Prostate gland (tissue), 2 donors: ENCODE results near the gene TMEM220. TPM values are rescaled to one million over a fixed set of nuclear protein-coding genes. Genes with fewer than 3 reads are reported as not detected.
A peak's percentile ranks its signal among the peaks of the same experiment; 100 is the strongest.

Source experiments
- DNase-seq: peaks from one replicate; pipeline ENCODE4 v3.0.0-alpha.2; 2019; ENCODE audit warnings: low spot score
- H3K27ac ChIP-seq, 2 donors: fragments of 200-600 bp; sonication (generic); 2 replicates each; pipeline ENCODE4 v1.5.1; 2017 to 2019
- H3K27me3 ChIP-seq: fragments of 200-600 bp; sonication (generic); replicated peaks from 2 replicates; pipeline ENCODE4 v1.5.1; 2019; ENCODE audit not compliant: insufficient read depth
- H3K36me3 ChIP-seq, 2 donors: fragments of 200-600 bp; sonication (generic); 1 replicate in 1 of 2; 2 replicates in 1 of 2; pipeline versions ENCODE4 v1.5.1 to v1.8.1; 2017 to 2019
- H3K4me1 ChIP-seq: fragments of 200-600 bp; sonication (generic); replicated peaks from 2 replicates; pipeline ENCODE4 v1.5.1; 2019
- H3K4me3 ChIP-seq, 2 donors: fragments of 200-600 bp; sonication (generic); 2 replicates each; pipeline ENCODE4 v1.5.1; 2017 to 2019
- H3K9me3 ChIP-seq: fragments of 200-600 bp; sonication (generic); 2 replicates; pipeline ENCODE4 v1.5.1; 2017
- CTCF ChIP-seq, 4 experiments: fragments of 200-600 bp in 2 of 4; fragments of 450-650 bp in 2 of 4; sonication (generic) in 2 of 4; IDR thresholded peaks; 1 replicate in 3 of 4; 2 replicates in 1 of 4; pipeline ENCODE4 v1.5.1; 2016 to 2019; ENCODE audit warnings: antibody characterized with exemption in 4 of 4, mild to moderate bottlenecking in 2 of 4, moderate library complexity in 2 of 4
- POLR2A ChIP-seq: fragments of 450-650 bp; IDR thresholded peaks from one replicate; pipeline ENCODE4 v1.6.1; 2016; ENCODE audit warnings: antibody characterized with exemption, mild to moderate bottlenecking
- POLR2AphosphoS5 ChIP-seq: sonication (generic); formaldehyde crosslinking; IDR thresholded peaks from one replicate; pipeline ENCODE4 v1.6.1; 2017; ENCODE audit warnings: antibody characterized with exemption
- WGBS: methylation state at CpG from one replicate; pipeline ENCODE4 v1.1.5; 2018; 5-methylcytosine and 5-hydroxymethylcytosine counted together
- intact Hi-C: fragments of 100-400 bp; cut with DNase I; formaldehyde crosslinking; loops from one replicate; pipeline ENCODE4 v1.14.2; 2022
- total RNA-seq, 2 donors: library from RNA; depleted of rRNA; stranded (reverse); fragments of >200 nt; gene quantifications; one replicate each; pipeline ENCODE4 v1.1.0, GENCODE V29; 2016

The TMEM220 gene
- total RNA-seq, 2 donors from 2014 or later, result 18.4 to 30.1 TPM

GRCh38 chr17:10739386-10739785, 9.6 kb upstream of the TMEM220 start:
- intact Hi-C loops, result loop anchor here (10.0 kb wide), 1 partner anchor 1255 kb away; the partner anchor contains the start of gene ZNF18
- DNase-seq, result no peak
- TF ChIP-seq POLR2A (no peak), POLR2AphosphoS5 (no peak), CTCF (IDR thresholded peaks at IDR 0.05) (no peak)
- H3K4me3 ChIP-seq, result no peak overlapping the region
- H3K4me1 ChIP-seq, result no peaks in the 10 kb centered on the region
- no peaks in the 10 kb centered on the region for H3K27me3 ChIP-seq
- H3K27ac ChIP-seq, result no peak overlapping the region
- WGBS, result 85% methylated on average over 5 of the region's 5 CpGs
- H3K36me3 ChIP-seq, result no peaks in the 10 kb centered on the region
- no peaks in the 10 kb centered on the region for H3K9me3 ChIP-seq

DNA sequence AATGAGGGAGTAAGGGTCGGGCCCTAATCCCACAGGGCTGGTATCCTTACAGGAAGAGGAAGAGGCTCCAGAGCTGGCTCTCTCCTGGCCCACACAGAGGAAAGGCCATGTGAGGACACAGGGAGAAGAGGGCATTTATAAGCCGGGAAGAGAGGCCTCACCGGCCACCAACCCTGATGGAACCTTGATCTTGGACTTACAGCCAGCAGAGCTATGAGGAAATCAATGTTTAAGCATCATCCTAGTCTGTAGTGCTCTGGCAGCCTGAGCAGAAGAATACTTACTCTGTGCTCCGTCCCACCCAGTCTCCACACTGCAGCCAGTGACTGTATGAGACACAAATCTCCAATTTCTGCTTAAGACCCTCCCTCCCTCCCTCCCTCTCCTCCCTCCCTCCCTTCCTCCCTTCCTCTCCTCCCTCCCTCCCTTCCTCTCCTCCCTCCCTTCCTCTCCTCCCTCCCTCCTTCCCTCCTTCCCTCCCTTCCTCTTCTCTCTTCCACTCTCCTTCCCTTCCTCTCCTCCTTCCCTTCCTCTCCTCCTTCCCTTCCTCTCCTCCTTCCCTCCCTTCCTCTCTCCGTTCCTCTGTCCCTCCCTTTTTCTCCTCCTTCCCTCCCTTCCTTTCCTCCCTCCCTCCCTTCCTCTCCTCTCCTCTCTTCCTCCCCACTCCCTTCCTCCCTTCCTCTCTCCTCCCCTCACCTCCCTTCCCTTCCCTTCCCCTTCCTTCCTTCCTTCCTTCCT, 8.9 kb upstream of the TMEM220 start:
- DNase-seq, result no peak

DNA sequence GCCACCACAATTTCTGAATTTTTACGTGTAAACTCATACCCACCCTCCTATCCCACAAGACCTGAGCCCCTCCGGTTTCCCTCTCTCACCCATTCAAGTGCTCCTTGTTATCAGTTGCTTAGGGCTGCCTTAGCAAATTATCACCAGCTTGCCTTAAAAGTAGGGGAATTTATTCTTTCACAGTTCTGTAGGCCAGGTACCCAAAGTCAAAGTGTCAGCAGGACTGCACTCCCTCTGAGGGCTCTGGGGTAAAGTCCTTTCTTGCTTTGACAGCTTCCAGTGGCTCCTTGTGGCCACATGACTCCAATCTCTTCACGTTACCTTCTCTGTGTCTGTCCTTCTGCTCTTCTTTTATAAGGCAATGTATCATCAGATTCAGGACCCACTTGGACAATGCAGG, 7.9 kb upstream of the TMEM220 start:
- Histone ChIP-seq H3K9me3 (no peaks in the 10 kb centered on the region), H3K36me3 (no peaks in the 10 kb centered on the region), H3K4me1 (no peaks in the 10 kb centered on the region), H3K27ac (peak overlapping the region; percentile 44 to 53), H3K4me3 (no peak overlapping the region), H3K27me3 (no peaks in the 10 kb centered on the region)
- TF ChIP-seq POLR2A (no peak), POLR2AphosphoS5 (no peak), CTCF (IDR thresholded peaks at IDR 0.05) (no peak)
- no peak for DNase-seq
- 91% methylated on average over 3 of the region's 3 CpGs for WGBS
- intact Hi-C loops, result loop anchor here (1.0 to 10.0 kb wide), 2 partner anchors 108 to 1257 kb away; partner anchors contain the start of gene ZNF18

More for the DNA sequence above, 8.9 kb upstream of the TMEM220 start:
- no peaks in the 10 kb centered on the region for H3K27me3 ChIP-seq
- H3K27ac ChIP-seq, result no peak overlapping the region
- intact Hi-C loops, result loop anchor here (10.0 kb wide), 1 partner anchor 1256 kb away; the partner anchor contains the start of gene ZNF18
- no peaks in the 10 kb centered on the region for H3K36me3 ChIP-seq
- TF ChIP-seq CTCF (IDR thresholded peaks at IDR 0.05) (no peak), POLR2AphosphoS5 (no peak), POLR2A (no peak)
- H3K9me3 ChIP-seq, result no peaks in the 10 kb centered on the region
- no peak overlapping the region for H3K4me3 ChIP-seq
- WGBS, result 68% methylated on average over 5 of the region's 5 CpGs
- H3K4me1 ChIP-seq, result no peaks in the 10 kb centered on the region

DNA sequence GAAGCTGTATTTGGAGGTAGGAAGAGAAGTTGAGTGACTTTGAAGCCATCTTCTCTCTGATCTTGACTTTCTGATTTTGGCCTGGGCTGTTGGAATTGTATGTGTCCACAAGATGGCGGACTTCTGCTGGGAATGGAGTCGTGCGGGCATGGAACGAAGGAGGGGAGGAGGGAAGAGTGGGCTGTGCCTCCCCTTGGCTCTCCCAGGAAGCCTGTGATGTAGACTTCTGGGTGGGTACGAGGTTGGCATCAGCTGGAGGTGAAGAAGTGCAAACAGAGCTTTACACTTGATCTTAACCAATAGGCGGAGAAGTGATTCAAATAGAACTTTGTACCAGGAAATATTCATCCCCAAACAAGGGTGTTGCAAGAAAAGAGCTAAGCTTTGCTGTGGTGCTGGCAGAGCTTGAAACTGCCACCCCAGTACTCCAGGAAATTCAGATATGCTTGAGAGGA, 7.4 kb upstream of the TMEM220 start:
- Histone ChIP-seq H3K27me3 (no peaks in the 10 kb centered on the region), H3K27ac (peak overlapping the region; percentile 44 to 53), H3K9me3 (no peaks in the 10 kb centered on the region), H3K4me3 (no peak overlapping the region), H3K4me1 (no peaks in the 10 kb centered on the region), H3K36me3 (no peaks in the 10 kb centered on the region)
- WGBS, result 8% methylated on average over 6 of the region's 6 CpGs
- intact Hi-C loops, result loop anchor here (1.0 to 10.0 kb wide), 2 partner anchors 108 to 1258 kb away; partner anchors contain the start of gene ZNF18
- peak; percentile 85 for DNase-seq
- peak; percentile 69 to 89 (median 85) for TF ChIP-seq CTCF (IDR thresholded peaks at IDR 0.05)
- TF ChIP-seq POLR2AphosphoS5, result peak; percentile 86
- TF ChIP-seq POLR2A, result peak; percentile 11
